ENCODE data around the gene HCN4.

DNA sequence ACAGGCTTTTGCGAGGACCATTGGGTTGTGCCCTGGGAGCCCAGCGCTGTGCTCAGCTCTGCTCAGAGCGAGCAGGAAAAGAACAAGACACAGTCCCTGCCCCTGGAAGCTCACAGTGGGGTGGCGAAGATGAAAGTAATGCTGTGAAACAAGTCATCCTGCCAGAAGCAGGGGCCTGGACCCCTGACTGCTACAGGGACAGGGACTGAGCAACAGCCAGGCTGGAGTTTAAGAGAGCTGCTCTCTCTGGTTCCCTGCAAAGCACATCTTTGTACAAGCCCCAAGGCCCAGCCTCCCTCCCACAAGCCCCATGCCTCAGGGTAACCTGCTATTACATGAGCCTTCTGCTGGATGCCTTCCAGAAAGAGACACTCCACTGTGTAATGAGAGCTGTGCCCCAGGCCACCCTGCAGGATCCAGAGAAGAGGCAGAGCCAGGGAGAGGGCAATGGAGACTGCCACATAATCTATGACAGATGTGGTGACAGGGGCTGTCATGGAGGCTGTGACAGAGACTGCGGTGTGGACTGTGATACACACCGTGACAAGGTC is 7.1 kb upstream of the HCN4 start:
- TF ChIP-seq, protein P1, sequence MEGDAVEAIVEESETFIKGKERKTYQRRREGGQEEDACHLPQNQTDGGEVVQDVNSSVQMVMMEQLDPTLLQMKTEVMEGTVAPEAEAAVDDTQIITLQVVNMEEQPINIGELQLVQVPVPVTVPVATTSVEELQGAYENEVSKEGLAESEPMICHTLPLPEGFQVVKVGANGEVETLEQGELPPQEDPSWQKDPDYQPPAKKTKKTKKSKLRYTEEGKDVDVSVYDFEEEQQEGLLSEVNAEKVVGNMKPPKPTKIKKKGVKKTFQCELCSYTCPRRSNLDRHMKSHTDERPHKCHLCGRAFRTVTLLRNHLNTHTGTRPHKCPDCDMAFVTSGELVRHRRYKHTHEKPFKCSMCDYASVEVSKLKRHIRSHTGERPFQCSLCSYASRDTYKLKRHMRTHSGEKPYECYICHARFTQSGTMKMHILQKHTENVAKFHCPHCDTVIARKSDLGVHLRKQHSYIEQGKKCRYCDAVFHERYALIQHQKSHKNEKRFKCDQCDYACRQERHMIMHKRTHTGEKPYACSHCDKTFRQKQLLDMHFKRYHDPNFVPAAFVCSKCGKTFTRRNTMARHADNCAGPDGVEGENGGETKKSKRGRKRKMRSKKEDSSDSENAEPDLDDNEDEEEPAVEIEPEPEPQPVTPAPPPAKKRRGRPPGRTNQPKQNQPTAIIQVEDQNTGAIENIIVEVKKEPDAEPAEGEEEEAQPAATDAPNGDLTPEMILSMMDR (IDR thresholded peaks at IDR 0.05), result no peak
- no peak for TF ChIP-seq POLR2AphosphoS5 (IDR thresholded peaks at IDR 0.05)
